Thyroid gland (tissue), 4 donors: ENCODE measurements around the gene CYP11A1.

Experiments used
- CTCF ChIP-seq, 6 experiments: fragments of 200-600 bp in 3 of 6; fragments of 450-650 bp in 3 of 6; sonication (generic) in 3 of 6; IDR thresholded peaks; one replicate each; pipeline ENCODE4 v1.5.1; 2016 to 2019; ENCODE audit warnings: antibody characterized with exemption in 6 of 6, mild to moderate bottlenecking in 2 of 6, inconsistent platforms in 1 of 6, moderate library complexity in 1 of 6
- POLR2A ChIP-seq, 2 donors: fragments of 450-650 bp; IDR thresholded peaks; one replicate each; pipeline ENCODE4 v1.6.1; 2017; ENCODE audit warnings: antibody characterized with exemption in 2 of 2, mild to moderate bottlenecking in 2 of 2, moderate library complexity in 1 of 2

GRCh38 chr15:74317820-74318375 is 49.5 kb downstream of the CYP11A1 start:
- no peak for TF ChIP-seq CTCF (IDR thresholded peaks at IDR 0.05)
- TF ChIP-seq POLR2A (IDR thresholded peaks at IDR 0.05) = no peak
